Esophagus (tissue), 2 donors: ENCODE measurements around the gene TULP3. TPM values are rescaled to one million over a fixed set of nuclear protein-coding genes. Genes with fewer than 3 reads are reported as not detected.
"Not testable (repeated sequence)": the region's sequence is repeated elsewhere in the genome, so short reads cannot be mapped to it uniquely, and the experiment has no call there.

Source experiments
- H3K27ac ChIP-seq, 2 donors: one replicate each; pipeline ENCODE4 v1.5.1; 2013; ENCODE audit warnings: low read depth in 2 of 2, mild to moderate bottlenecking in 2 of 2, inconsistent platforms in 1 of 2, low read length in 1 of 2, moderate library complexity in 1 of 2
- H3K27me3 ChIP-seq, 2 donors: one replicate each; pipeline ENCODE4 v1.6.1; 2013; ENCODE audit warnings: low read length in 2 of 2, control low read depth in 1 of 2, mild to moderate bottlenecking in 1 of 2; ENCODE audit not compliant: insufficient read depth in 2 of 2, control insufficient read depth in 1 of 2
- H3K36me3 ChIP-seq, 2 donors: one replicate each; pipeline ENCODE4 v1.6.1; 2013; ENCODE audit warnings: low read length in 1 of 2; ENCODE audit not compliant: control insufficient read depth in 2 of 2, insufficient read depth in 2 of 2
- H3K4me1 ChIP-seq, 2 donors: one replicate each; pipeline ENCODE4 v1.6.1; 2013; ENCODE audit warnings: low read length in 1 of 2; ENCODE audit not compliant: control insufficient read depth in 2 of 2, insufficient read depth in 2 of 2
- H3K4me3 ChIP-seq, 2 donors: one replicate each; pipeline ENCODE4 v1.5.1; 2013; ENCODE audit warnings: low read length in 2 of 2, mild to moderate bottlenecking in 2 of 2, low read depth in 1 of 2, moderate library complexity in 1 of 2
- H3K9me3 ChIP-seq, 2 donors: one replicate each; pipeline ENCODE4 v1.6.1; 2013; ENCODE audit warnings: mild to moderate bottlenecking in 2 of 2, low read depth in 1 of 2, low read length in 1 of 2, moderate library complexity in 1 of 2; ENCODE audit not compliant: control insufficient read depth in 2 of 2, insufficient read depth in 1 of 2
- WGBS, 2 donors: extraction: QIAGEN DNeasy Blood & Tissue Kit; methylation state at CpG; one replicate each; pipeline ENCODE4 v1.1.7; 2013; 5-methylcytosine and 5-hydroxymethylcytosine counted together
- polyA plus RNA-seq, 2 donors: library from polyadenylated mRNA; stranded (reverse); fragments of 200-250 nt; gene quantifications; one replicate each; pipeline ENCODE4 v1.2.3, GENCODE V29; 2013
- donor health status: healthy with polysubstance abuse.
- donor health status: Bipolar disorder and iron deficiency.

The TULP3 gene
- polyA plus RNA-seq, 2 donors, result 12.8 to 15.0 TPM

GRCh38 chr12:2856051-2856450 is 34.6 kb upstream of the TULP3 start:
- no peak overlapping the region for H3K4me3 ChIP-seq
- WGBS, 2 donors, result 88 to 93% methylated on average over 3 of the region's 3 CpGs
- H3K27me3 ChIP-seq, result no peaks in the 10 kb centered on the region
- H3K4me1 ChIP-seq, result no peaks in the 10 kb centered on the region
- H3K36me3 ChIP-seq, result peaks cover 0 to 12% of the 10 kb centered on the region in 2 donors
- no peaks in the 10 kb centered on the region for H3K9me3 ChIP-seq
- H3K27ac ChIP-seq, result no peak overlapping the region

DNA sequence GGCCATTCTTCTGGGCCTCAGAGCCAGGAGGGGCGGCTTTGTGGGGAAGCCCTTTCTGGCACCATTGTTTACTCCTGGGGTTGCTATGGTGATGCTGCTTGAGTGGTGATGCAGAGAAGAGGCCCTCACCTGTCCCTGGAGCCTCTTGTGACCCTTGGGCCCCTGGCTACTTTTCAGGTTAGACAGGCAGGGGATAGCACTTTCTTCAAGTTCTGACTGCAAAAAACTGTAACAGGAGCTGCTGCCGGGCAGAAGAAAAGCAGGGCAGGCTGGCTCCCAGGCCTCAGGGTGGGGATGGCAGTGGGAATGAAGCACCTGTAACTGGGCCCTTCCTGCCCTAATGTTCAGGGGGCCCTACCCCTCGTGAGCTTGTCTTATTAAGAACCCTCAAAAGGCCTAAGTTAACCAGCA is 33.7 kb upstream of the TULP3 start, which contains the start of gene TEX52:
TEX52 (minus strand) TSS at position 19 of the 411 bp plus-strand sequence; CDS start at position 6, 13 bp downstream.
- no peaks in the 10 kb centered on the region for H3K27me3 ChIP-seq
- no peak within 1 kb of the TSS for H3K27ac ChIP-seq
- H3K4me1 ChIP-seq, result no peaks in the 10 kb centered on the region
- H3K9me3 ChIP-seq, result no peaks in the 10 kb centered on the region
- H3K4me3 ChIP-seq, result no peak within 1 kb of the TSS
- H3K36me3 ChIP-seq, result peaks cover 0 to 12% of the 10 kb centered on the region in 2 donors
- 73 to 87% methylated on average over 3 of the region's 3 CpGs for WGBS, 2 donors

DNA sequence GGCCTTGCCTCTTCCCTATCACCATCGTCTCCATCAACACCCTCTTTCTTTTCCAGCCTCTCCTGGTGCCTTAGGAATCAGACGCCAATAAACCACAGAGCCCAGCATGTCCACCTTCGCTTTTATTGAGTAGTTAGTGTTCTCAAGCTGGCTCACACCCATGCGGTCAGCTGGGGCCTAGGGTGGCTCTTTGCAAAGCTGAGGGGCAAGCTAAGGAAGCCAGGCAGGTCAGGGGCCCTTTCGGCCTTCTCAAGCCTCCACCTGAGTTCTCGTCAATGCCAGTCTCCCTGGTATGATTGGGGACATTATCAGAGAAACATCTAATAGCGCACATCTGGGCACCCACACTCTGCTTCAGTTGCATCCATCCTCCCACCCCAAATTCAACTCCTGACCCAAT is 33.1 kb upstream of the TULP3 start:
- Histone ChIP-seq H3K36me3 (peaks cover 0 to 12% of the 10 kb centered on the region in 2 donors), H3K4me3 (no peak overlapping the region), H3K27ac (no peak overlapping the region), H3K27me3 (no peaks in the 10 kb centered on the region), H3K9me3 (no peaks in the 10 kb centered on the region), H3K4me1 (no peaks in the 10 kb centered on the region)
- 92 to 94% methylated on average over 7 of the region's 7 CpGs for whole genome bisulfite sequencing, 2 donors

- 89 to 90% methylated on average over 2 of the region's 2 CpGs for WGBS, 2 donors
- Histone ChIP-seq H3K27me3 (no peaks in the 10 kb centered on the region), H3K9me3 (no peaks in the 10 kb centered on the region), H3K36me3 (peaks cover 0 to 15% of the 10 kb centered on the region in 2 donors), H3K4me3 (no peak overlapping the region), H3K27ac (no peak overlapping the region), H3K4me1 (no peaks in the 10 kb centered on the region)
These were observed 32.4 kb upstream of the TULP3 start for GRCh38 chr12:2858334-2858733.

- no peaks in the 10 kb centered on the region for H3K4me1 ChIP-seq
- peaks cover 0 to 15% of the 10 kb centered on the region in 2 donors for H3K36me3 ChIP-seq
- no peak overlapping the region for H3K4me3 ChIP-seq
- no peaks in the 10 kb centered on the region for H3K27me3 ChIP-seq
- WGBS, 2 donors, result 87 to 91% methylated on average over 12 of the region's 12 CpGs
- no peak overlapping the region for H3K27ac ChIP-seq
- H3K9me3 ChIP-seq, result no peaks in the 10 kb centered on the region
These were observed 31.7 kb upstream of the TULP3 start for GRCh38 chr12:2858944-2859421.

DNA sequence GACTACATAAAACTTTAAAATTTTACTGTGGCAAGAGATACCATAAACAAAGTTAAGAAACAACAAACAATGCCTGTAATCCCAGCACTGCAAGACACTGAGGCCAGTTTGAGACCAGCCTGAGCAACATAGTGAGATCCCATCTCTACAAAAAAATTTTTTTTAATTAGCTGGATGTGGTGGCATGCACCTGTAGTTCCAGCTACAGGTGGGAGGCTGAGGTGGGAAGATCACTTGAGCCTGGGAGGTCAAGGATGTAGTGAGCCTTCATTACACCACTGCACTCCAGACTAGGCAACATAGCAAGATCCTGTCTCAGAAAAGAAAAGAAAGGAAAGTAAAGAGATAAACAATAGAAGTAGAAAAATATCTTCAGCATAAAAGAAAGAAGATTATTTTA is 30.5 kb upstream of the TULP3 start:
- H3K4me1 ChIP-seq, result no peaks in the 10 kb centered on the region
- no peak overlapping the region for H3K27ac ChIP-seq
- H3K9me3 ChIP-seq, result no peaks in the 10 kb centered on the region
- no peak overlapping the region for H3K4me3 ChIP-seq
- no peaks in the 10 kb centered on the region for H3K27me3 ChIP-seq
- H3K36me3 ChIP-seq, result peaks cover 0 to 17% of the 10 kb centered on the region in 2 donors

DNA sequence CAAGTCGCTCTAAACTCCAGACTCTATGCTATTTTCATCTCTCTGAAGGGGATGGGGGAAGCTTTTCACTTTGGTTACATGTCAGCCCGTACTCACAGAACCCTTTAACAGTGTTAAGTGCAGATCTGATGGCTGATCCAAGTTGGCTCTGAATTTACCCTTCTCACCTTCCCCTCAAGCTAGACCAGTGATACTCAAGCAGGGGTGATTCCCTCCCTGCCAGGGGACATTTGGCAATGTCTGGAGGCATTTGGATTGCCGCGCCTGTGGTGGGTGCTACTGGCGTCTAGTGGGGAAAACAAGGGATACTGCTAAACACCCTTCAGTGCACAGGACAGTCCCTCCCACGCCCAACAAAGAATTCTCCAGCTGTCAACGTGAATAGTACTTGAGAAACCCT is 27.8 kb upstream of the TULP3 start:
- Histone ChIP-seq H3K27me3 (no peaks in the 10 kb centered on the region), H3K27ac (no peak overlapping the region), H3K4me1 (no peaks in the 10 kb centered on the region), H3K4me3 (no peak overlapping the region), H3K36me3 (peaks cover 0 to 22% of the 10 kb centered on the region in 2 donors), H3K9me3 (no peaks in the 10 kb centered on the region)
- 90 to 91% methylated on average over 7 of the region's 7 CpGs for WGBS, 2 donors

DNA sequence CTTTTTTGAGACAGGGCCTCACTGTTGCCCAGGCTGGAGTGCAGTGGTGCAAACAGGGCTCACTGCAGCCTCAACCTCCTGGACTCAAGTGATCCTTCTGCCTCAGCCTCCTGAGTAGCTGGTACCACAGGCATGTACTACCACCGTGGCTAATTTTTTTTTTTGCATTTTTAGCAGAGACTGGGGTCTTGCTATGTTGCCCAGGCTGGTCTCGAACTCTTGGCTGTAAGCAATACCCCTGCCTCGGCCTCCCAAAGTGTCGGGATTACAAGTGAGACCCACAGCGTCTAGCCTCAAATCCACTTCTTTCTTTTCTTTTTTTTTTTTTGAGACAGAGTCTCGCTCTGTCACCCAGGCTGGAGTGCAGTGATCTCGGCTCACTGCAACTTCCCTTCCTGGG is 27.3 kb upstream of the TULP3 start:
- H3K36me3 ChIP-seq, result peaks cover 0 to 20% of the 10 kb centered on the region in 2 donors
- WGBS, 2 donors, result 96% methylated on average over 6 to 7 of the region's 7 CpGs

DNA sequence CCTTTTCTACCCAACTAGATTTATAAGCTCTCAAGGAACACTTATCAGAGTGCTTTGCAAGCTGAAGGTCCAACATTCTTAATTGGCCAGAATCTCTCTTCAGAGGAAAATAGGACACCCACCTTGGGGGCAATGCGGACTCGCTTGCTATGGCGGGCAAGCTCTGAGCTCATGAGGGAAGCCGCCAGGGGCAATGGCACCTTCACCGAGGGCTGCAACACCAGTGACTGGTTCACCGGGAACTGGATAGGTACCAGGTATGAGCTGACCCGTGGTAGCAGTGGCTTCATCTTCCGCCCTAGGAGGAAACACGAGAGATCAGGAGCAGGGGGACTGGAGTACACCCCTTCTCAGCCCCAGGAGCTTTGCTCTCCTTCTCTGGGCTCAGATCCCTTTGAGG is 26.5 kb upstream of the TULP3 start:
- Histone ChIP-seq H3K36me3 (peaks cover 0 to 13% of the 10 kb centered on the region in 2 donors), H3K27me3 (no peaks in the 10 kb centered on the region), H3K9me3 (no peaks in the 10 kb centered on the region), H3K4me3 (no peak overlapping the region), H3K27ac (no peak overlapping the region), H3K4me1 (no peaks in the 10 kb centered on the region)
- WGBS, 2 donors, result 96 to 97% methylated on average over 9 of the region's 9 CpGs

More for the DNA sequence above, 27.3 kb upstream of the TULP3 start:
- not testable (repeated sequence) for H3K4me1 ChIP-seq, H3K4me3 ChIP-seq, H3K27ac ChIP-seq, H3K9me3 ChIP-seq, H3K27me3 ChIP-seq

- H3K36me3 ChIP-seq, H3K27me3 ChIP-seq, H3K9me3 ChIP-seq, H3K27ac ChIP-seq, H3K4me1 ChIP-seq, H3K4me3 ChIP-seq: not testable (repeated sequence)
- WGBS, 2 donors, result 92 to 97% methylated on average over 9 of the region's 9 CpGs
These were observed 21.6 kb upstream of the TULP3 start for GRCh38 chr12:2868986-2869632.
